D341Med (cell line): Measurements from ENCODE around the gene ZIC2.
"Not testable (repeated sequence)": the region's sequence is repeated elsewhere in the genome, so short reads cannot be mapped to it uniquely, and the experiment has no call there.

ENCODE experiments used
- DNase-seq: peaks from one replicate; pipeline ENCODE4 v3.0.0; 2012; ENCODE audit warnings: low spot score

ZIC2 gene

GRCh38 chr13:99981735-99982035 is at the start of gene ZIC2:
ZIC2 (plus strand) TSS chr13:99981784; CDS start chr13:99982065, 281 bp downstream.
- DNase-seq, result peak; percentile 65

- no peak for DNase-seq
Measured at GRCh38 chr13:99932912-99933311, 48.7 kb upstream of the ZIC2 start.

DNA sequence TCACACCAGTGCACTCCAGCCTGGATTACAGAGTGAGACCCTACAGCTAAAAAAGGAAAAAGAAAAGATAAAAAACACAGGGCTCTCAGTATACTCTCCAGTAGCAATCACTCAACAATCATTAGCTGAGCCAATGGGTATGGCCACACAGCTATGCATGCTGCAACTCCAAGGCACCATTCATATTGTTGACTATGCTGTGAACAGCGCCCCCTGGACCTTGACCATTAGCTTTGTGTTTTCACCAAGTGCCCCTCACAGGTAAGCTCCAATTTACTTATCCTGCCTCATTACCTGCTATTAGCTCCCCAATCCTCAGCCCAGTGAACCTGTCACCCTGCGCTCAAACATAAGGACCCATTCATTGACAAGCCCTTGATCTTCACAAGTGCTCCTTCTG is 45.8 kb upstream of the ZIC2 start:
- DNase-seq, result no peak

- no peak for DNase-seq
Measured at GRCh38 chr13:99938635-99939034, 42.9 kb upstream of the ZIC2 start.

DNA sequence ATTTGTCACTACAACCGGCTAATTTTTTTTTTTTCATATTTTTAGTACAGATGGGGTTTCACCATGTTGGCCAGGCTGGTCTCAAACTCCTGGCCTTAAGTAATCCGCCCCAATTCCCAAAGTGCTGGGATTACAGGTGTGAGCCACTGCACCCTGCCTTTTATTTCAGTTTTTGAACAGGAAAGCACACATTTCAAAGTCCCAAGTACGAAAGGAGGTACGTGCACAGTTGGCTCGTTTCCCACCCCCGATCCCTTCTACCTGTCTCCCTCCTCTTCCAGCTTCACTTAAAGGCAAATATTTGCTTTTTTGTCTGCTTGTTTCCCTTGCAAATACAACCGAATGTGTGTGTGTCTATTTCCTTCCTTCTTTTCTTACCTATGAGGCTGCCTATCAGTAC is 40.5 kb upstream of the ZIC2 start:
- no peak for DNase-seq

DNA sequence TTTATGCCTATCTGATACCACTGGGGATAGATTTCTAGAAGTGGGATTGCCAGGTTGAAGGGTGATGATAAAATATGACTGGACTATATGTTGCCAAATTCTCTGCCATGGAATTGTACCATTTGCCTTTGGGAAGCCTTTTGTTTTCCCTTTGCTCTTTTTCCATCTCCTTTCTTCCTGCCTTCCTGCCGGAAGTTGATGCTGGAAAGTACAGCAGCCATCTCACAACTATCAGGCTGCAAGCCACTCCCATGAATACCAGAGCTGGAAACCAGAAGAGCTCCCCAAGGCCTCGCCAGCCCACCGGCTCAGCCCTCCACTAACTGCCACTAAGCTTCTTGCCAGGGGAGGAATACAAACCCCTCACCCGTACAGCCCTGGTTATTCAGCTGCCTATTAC is 39.7 kb upstream of the ZIC2 start:
- no peak for DNase-seq

DNA sequence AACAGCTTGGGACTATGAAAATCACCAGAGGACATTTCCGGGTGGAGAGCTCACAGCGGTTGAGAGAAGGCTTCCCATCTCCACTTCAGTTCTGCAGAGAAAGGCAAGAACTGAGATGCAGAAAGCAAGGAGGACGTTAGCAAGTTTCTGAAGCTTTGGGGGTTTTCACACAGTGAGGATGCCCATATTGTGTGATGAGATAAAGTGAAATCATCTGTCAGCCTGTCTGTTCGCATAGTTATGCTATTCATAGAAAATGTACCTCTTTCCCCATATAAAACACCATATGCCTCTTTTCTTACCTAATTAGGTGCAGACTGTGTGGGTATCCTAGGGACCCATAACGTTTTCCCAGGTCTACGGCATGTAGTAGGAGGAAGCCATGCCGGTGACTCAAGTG is 37.5 kb upstream of the ZIC2 start:
- no peak for DNase-seq

- DNase-seq, result no peak
Measured at GRCh38 chr13:99944606-99945005, 37.0 kb upstream of the ZIC2 start.

DNA sequence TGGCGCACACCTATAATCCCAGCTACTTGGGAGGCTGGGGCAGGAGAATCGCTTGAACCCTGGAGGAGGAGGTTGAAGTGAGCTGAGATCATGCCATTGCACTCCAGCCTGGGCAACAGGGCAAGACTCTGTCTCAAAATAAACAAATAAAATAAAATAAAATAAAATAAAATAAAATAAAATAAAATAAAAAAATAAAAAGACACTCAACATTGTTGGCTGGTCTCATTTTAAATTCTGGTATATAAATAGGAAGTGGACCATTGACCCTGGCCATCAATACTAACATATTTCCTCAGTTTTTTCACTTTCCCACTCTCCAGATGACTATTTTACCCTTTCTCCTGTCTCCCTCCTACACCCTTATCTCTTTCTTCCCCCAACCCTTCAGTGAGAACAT is 36.1 kb upstream of the ZIC2 start:
- DNase-seq, result not testable (repeated sequence)

- DNase-seq, result no peak
Measured at GRCh38 chr13:99947666-99948065, 33.9 kb upstream of the ZIC2 start.

GRCh38 chr13:99948411-99948810 is 33.2 kb upstream of the ZIC2 start:
- no peak for DNase-seq

- no peak for DNase-seq
Measured at GRCh38 chr13:99948907-99949678, 32.5 kb upstream of the ZIC2 start.

- no peak for DNase-seq
Measured at GRCh38 chr13:99949679-99950413, 31.7 kb upstream of the ZIC2 start.

- DNase-seq, result not testable (repeated sequence)
Measured at GRCh38 chr13:99951666-99952065, 29.9 kb upstream of the ZIC2 start.

DNA sequence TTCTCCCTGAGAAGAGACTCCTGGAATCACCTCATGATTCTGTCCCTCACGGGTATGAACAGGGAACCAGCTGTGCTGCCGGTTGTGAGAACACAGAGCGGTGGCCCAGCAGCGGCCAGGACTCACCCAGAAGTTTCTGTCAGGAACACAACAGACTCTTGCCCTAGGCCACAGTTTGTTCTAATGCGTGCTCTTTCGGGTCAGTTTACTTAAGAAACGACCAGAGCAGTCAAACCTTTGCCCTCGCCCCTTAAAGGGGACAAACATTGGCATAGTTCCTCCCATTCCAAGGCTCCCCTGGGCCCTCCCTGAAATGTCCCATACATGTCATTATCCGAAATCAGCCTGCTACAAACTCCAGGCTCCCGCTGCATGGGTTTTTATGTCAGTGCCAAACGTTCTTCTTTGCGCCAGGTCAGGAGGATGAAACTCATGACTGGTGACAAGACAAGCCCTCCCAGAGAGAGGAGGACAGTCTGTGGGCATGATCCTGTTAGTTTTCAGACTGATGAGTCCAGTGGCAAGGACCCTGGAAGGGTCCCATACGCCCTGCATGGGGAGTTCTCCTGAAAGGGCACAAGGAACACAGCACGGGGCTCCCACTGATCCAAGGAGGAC is 28.3 kb upstream of the ZIC2 start:
- DNase-seq, result no peak

DNA sequence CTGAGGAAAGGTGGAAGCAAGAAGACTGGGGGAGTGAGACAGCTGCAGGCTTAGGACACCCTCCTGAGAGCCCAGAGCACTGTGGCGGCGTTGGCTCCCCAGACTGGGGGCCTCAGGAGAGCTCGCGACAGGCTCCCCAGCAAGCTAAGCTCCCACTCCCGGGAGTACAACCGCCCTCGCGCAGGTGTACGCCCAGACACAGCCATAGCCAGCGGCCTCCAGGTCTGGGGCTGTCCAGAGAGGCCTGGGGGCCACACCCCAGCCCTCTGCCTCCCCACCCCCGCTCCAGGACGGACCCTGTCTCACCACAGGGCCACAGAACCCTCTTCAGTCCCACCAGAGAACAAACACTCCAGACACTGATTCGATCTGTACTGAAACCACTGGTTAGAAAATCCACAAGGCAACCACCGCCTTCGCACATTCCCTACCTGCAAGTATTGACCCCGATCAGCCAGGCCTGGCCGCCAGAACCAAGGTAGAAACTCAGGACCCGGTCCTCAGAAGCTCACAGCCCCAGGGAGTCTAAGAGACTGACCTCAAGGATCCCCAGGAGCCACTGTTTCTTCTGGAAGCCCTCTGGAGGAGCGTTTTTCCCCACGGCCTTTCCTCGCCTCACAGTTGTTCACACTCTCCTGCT is 26.4 kb upstream of the ZIC2 start:
- no peak for DNase-seq

DNA sequence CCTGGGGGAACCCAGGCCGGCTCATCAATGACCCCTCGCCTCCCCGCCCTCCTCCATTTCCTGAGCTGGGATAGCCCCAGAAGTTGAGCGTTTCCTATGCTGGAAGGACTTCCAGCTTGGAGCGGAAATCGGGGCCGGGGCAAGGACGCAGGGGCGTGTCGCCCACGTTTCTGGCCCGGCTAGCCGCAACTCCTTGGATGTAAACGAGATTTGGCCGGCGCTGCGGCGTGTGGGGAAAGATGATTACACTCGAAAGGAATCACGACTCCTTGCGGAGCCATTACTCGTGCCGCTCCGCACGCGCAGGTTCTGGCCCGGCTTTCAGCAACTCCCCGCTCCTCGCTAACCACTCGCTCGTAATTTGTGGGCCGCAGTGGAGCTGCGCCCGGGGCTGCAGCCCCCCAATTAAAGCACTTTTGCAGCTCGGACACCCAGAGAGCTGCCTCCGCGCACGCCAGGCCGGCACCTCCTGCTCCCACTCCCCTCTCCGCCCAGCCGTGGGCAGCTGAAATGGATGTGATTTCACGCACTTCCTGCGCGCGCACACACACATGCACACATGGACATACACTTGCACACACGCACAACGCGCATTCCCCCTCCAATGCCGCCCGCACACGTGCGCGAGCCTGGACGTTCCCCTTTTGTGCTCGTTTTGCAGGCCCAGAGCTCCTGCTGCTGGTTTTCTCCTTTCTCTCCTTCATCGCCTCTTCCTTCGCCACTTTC is 25.7 kb upstream of the ZIC2 start:
- DNase-seq, result no peak

GRCh38 chr13:99956473-99957349 is 24.9 kb upstream of the ZIC2 start:
- DNase-seq, result no peak

- no peak for DNase-seq
Measured at GRCh38 chr13:99958406-99959126, 23.0 kb upstream of the ZIC2 start.

DNA sequence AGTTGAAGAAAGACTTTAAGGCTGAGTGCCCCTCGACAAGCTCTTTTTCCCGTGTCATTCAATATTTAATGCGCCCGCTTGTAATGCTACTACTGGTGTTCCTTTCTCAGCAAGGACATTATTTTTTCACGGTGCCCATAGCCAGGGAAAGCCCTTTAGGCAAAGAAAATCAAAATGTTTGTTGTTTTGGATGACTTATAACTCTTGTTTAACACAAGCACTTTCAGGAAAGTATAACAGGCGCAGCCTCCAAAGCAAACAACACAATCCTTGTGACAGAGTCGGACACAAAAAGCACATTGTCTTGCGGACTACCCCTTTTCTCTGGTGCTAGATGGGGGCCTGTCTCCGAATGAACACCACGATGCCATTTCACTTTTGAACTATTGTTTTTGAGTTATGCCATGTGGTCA is 22.5 kb upstream of the ZIC2 start:
- DNase-seq, result no peak
